IPS-11a (cell line): ENCODE data around the gene DMXL2.
"Not testable (repeated sequence)": the region's sequence is repeated elsewhere in the genome, so short reads cannot be mapped to it uniquely, and the experiment has no call there.

Source experiments
- H3K4me3 ChIP-seq: one replicate; pipeline ENCODE4 v1.5.1; 2013; ENCODE audit warnings: low read depth, low read length, control low read depth

DMXL2 gene

GRCh38 chr15:51622604-51623370 is at the start of gene DMXL2:
Gene DMXL2 (minus strand): TSS chr15:51622771. CDS start chr15:51622545, 226 bp downstream.
- peak within 1 kb of the TSS; percentile 89 for H3K4me3 ChIP-seq

- no peak overlapping the region for H3K4me3 ChIP-seq
These were observed 49.6 kb upstream of the DMXL2 start for GRCh38 chr15:51672155-51672687.

GRCh38 chr15:51669381-51669780 is 46.8 kb upstream of the DMXL2 start:
- no peak overlapping the region for H3K4me3 ChIP-seq

- H3K4me3 ChIP-seq: no peak overlapping the region
These were observed 45.9 kb upstream of the DMXL2 start for GRCh38 chr15:51668446-51668845.

- no peak overlapping the region for H3K4me3 ChIP-seq
These were observed 44.9 kb upstream of the DMXL2 start for GRCh38 chr15:51667478-51667877.

GRCh38 chr15:51661072-51661471 is 38.5 kb upstream of the DMXL2 start:
- no peak overlapping the region for H3K4me3 ChIP-seq

GRCh38 chr15:51658664-51659063 is 36.1 kb upstream of the DMXL2 start:
- no peak overlapping the region for H3K4me3 ChIP-seq

- H3K4me3 ChIP-seq: not testable (repeated sequence)
These were observed 33.0 kb upstream of the DMXL2 start for GRCh38 chr15:51655401-51656057.

GRCh38 chr15:51652084-51652668 is 29.6 kb upstream of the DMXL2 start:
- no peak overlapping the region for H3K4me3 ChIP-seq

GRCh38 chr15:51649659-51650521 is 27.3 kb upstream of the DMXL2 start:
- H3K4me3 ChIP-seq: no peak overlapping the region

GRCh38 chr15:51648643-51649042 is 26.1 kb upstream of the DMXL2 start:
- H3K4me3 ChIP-seq: not testable (repeated sequence)

- not testable (repeated sequence) for H3K4me3 ChIP-seq
These were observed 25.5 kb upstream of the DMXL2 start for GRCh38 chr15:51648101-51648500.

- H3K4me3 ChIP-seq: no peak overlapping the region
These were observed 24.6 kb upstream of the DMXL2 start for GRCh38 chr15:51647128-51647562.

GRCh38 chr15:51642696-51643095 is 20.1 kb upstream of the DMXL2 start:
- H3K4me3 ChIP-seq: no peak overlapping the region

- H3K4me3 ChIP-seq: no peak overlapping the region
These were observed 19.0 kb upstream of the DMXL2 start for GRCh38 chr15:51641490-51642130.

- no peak overlapping the region for H3K4me3 ChIP-seq
These were observed 12.1 kb upstream of the DMXL2 start for GRCh38 chr15:51634591-51635198.

GRCh38 chr15:51629612-51630011 is 7.0 kb upstream of the DMXL2 start:
- H3K4me3 ChIP-seq: no peak overlapping the region

- no peak overlapping the region for H3K4me3 ChIP-seq
These were observed 2.7 kb upstream of the DMXL2 start for GRCh38 chr15:51625236-51625635.

- H3K4me3 ChIP-seq: no peak overlapping the region
These were observed 1.5 kb upstream of the DMXL2 start for GRCh38 chr15:51624022-51624421.

- H3K4me3 ChIP-seq: peak overlapping the region; percentile 89
These were observed 891 bp upstream of the DMXL2 start for GRCh38 chr15:51623386-51623938.
